ENCODE results near the gene FCGR3B. TPM values are rescaled to one million over a fixed set of nuclear protein-coding genes. Genes with fewer than 3 reads are reported as not detected.
"Not testable (repeated sequence)": the region's sequence is repeated elsewhere in the genome, so short reads cannot be mapped to it uniquely, and the experiment has no call there.

The FCGR3B gene
- total RNA-seq, 1 experiment from 2014 or later = not detected

GRCh38 chr1:161671045-161672020 is 40.4 kb upstream of the FCGR3B start:
- H3K4me3 ChIP-seq (replicated peaks in 1 of 2; ENCODE audit: low read depth in 1 of 2, low read length in 2 of 2); H3K9me2 ChIP-seq (ENCODE audit: insufficient read depth); CTCF ChIA-PET; H3K27me3 ChIP-seq (ENCODE audit: insufficient read depth, low read length); H2AFZ ChIP-seq (ENCODE audit: low read depth, low read length, poor library complexity, severe bottlenecking); DNase-seq (ENCODE audit: low read depth, low spot score); H4K20me1 ChIP-seq (ENCODE audit: insufficient read depth); H3K79me2 ChIP-seq (ENCODE audit: insufficient read depth, low read length); H3K4me2 ChIP-seq (ENCODE audit: low read length); H3K36me3 ChIP-seq (ENCODE audit: control insufficient read depth in 1 of 2, insufficient read depth in 2 of 2, low read length in 2 of 2); BruUV-seq (replicated peaks); H3K27ac ChIP-seq (ENCODE audit: low read depth, low read length); ATAC-seq; POLR2A ChIA-PET; H3K9me3 ChIP-seq (ENCODE audit: control insufficient read depth in 1 of 2, insufficient read depth in 1 of 2, low read depth in 1 of 2, low read length in 2 of 2); H3K4me1 ChIP-seq (ENCODE audit: control insufficient read depth in 1 of 2, insufficient read depth in 2 of 2, low read length in 2 of 2); intact Hi-C loops (cut with micrococcal nuclease); RAD21 ChIA-PET (ENCODE audit: low non-redundant PET in 1 of 2, low total read pairs in 2 of 2, uncharacterized antibody in 2 of 2, unreplicated experiment in 2 of 2); H3K9ac ChIP-seq (ENCODE audit: low read length): not testable (repeated sequence)

- H3K79me2 ChIP-seq (ENCODE audit: insufficient read depth, low read length); H3K27ac ChIP-seq (ENCODE audit: low read depth, low read length); H3K27me3 ChIP-seq (ENCODE audit: insufficient read depth, low read length); DNase-seq (ENCODE audit: low read depth, low spot score); BruUV-seq (replicated peaks); H4K20me1 ChIP-seq (ENCODE audit: insufficient read depth); H3K36me3 ChIP-seq (ENCODE audit: control insufficient read depth in 1 of 2, insufficient read depth in 2 of 2, low read length in 2 of 2); intact Hi-C loops (cut with micrococcal nuclease); ATAC-seq; H3K9me2 ChIP-seq (ENCODE audit: insufficient read depth); H3K4me2 ChIP-seq (ENCODE audit: low read length); H3K9me3 ChIP-seq (ENCODE audit: control insufficient read depth in 1 of 2, insufficient read depth in 1 of 2, low read depth in 1 of 2, low read length in 2 of 2); H3K4me3 ChIP-seq (replicated peaks in 1 of 2; ENCODE audit: low read depth in 1 of 2, low read length in 2 of 2); H3K4me1 ChIP-seq (ENCODE audit: control insufficient read depth in 1 of 2, insufficient read depth in 2 of 2, low read length in 2 of 2); H3K9ac ChIP-seq (ENCODE audit: low read length); RAD21 ChIA-PET (ENCODE audit: low non-redundant PET in 1 of 2, low total read pairs in 2 of 2, uncharacterized antibody in 2 of 2, unreplicated experiment in 2 of 2); POLR2A ChIA-PET; CTCF ChIA-PET; H2AFZ ChIP-seq (ENCODE audit: low read depth, low read length, poor library complexity, severe bottlenecking): not testable (repeated sequence)
These were observed 33.7 kb upstream of the FCGR3B start for GRCh38 chr1:161664689-161665088.

- H3K36me3 ChIP-seq (ENCODE audit: control insufficient read depth in 1 of 2, insufficient read depth in 2 of 2, low read length in 2 of 2); H3K9me3 ChIP-seq (ENCODE audit: control insufficient read depth in 1 of 2, insufficient read depth in 1 of 2, low read depth in 1 of 2, low read length in 2 of 2); H3K9me2 ChIP-seq (ENCODE audit: insufficient read depth); H3K79me2 ChIP-seq (ENCODE audit: insufficient read depth, low read length); H3K27me3 ChIP-seq (ENCODE audit: insufficient read depth, low read length); H3K4me3 ChIP-seq (replicated peaks in 1 of 2; ENCODE audit: low read depth in 1 of 2, low read length in 2 of 2); POLR2A ChIA-PET; H2AFZ ChIP-seq (ENCODE audit: low read depth, low read length, poor library complexity, severe bottlenecking); BruUV-seq (replicated peaks); H3K9ac ChIP-seq (ENCODE audit: low read length); RAD21 ChIA-PET (ENCODE audit: low non-redundant PET in 1 of 2, low total read pairs in 2 of 2, uncharacterized antibody in 2 of 2, unreplicated experiment in 2 of 2); H3K4me2 ChIP-seq (ENCODE audit: low read length); intact Hi-C loops (cut with micrococcal nuclease); ATAC-seq; H3K27ac ChIP-seq (ENCODE audit: low read depth, low read length); DNase-seq (ENCODE audit: low read depth, low spot score); CTCF ChIA-PET; H4K20me1 ChIP-seq (ENCODE audit: insufficient read depth); H3K4me1 ChIP-seq (ENCODE audit: control insufficient read depth in 1 of 2, insufficient read depth in 2 of 2, low read length in 2 of 2): not testable (repeated sequence)
These were observed 32.6 kb upstream of the FCGR3B start for GRCh38 chr1:161663569-161663968.

- CTCF ChIA-PET; BruUV-seq (replicated peaks); H3K4me1 ChIP-seq (ENCODE audit: control insufficient read depth in 1 of 2, insufficient read depth in 2 of 2, low read length in 2 of 2); H4K20me1 ChIP-seq (ENCODE audit: insufficient read depth); H3K79me2 ChIP-seq (ENCODE audit: insufficient read depth, low read length); H3K4me2 ChIP-seq (ENCODE audit: low read length); H3K4me3 ChIP-seq (replicated peaks in 1 of 2; ENCODE audit: low read depth in 1 of 2, low read length in 2 of 2); intact Hi-C loops (cut with micrococcal nuclease); H3K9me2 ChIP-seq (ENCODE audit: insufficient read depth); RAD21 ChIA-PET (ENCODE audit: low non-redundant PET in 1 of 2, low total read pairs in 2 of 2, uncharacterized antibody in 2 of 2, unreplicated experiment in 2 of 2); H3K9ac ChIP-seq (ENCODE audit: low read length); H2AFZ ChIP-seq (ENCODE audit: low read depth, low read length, poor library complexity, severe bottlenecking); H3K27me3 ChIP-seq (ENCODE audit: insufficient read depth, low read length); ATAC-seq; H3K9me3 ChIP-seq (ENCODE audit: control insufficient read depth in 1 of 2, insufficient read depth in 1 of 2, low read depth in 1 of 2, low read length in 2 of 2); H3K36me3 ChIP-seq (ENCODE audit: control insufficient read depth in 1 of 2, insufficient read depth in 2 of 2, low read length in 2 of 2); DNase-seq (ENCODE audit: low read depth, low spot score); POLR2A ChIA-PET; H3K27ac ChIP-seq (ENCODE audit: low read depth, low read length): not testable (repeated sequence)
These were observed 31.8 kb upstream of the FCGR3B start, which contains the start of gene FCGR2B for GRCh38 chr1:161662684-161663339. Gene FCGR2B (plus strand): TSS chr1:161663143. CDS start chr1:161663242, 99 bp downstream.
